ENCODE results near the gene PLIN5.
"Not testable (repeated sequence)": the region's sequence is repeated elsewhere in the genome, so short reads cannot be mapped to it uniquely, and the experiment has no call there.

The PLIN5 gene

GRCh38 chr19:4541806-4542145 lies 6.8 kb upstream of the PLIN5 start:
- DNase-seq: not testable (repeated sequence)

- no peak for DNase-seq
These were observed 6.2 kb upstream of the PLIN5 start for GRCh38 chr19:4541114-4541805.

GRCh38 chr19:4539693-4540581 lies 4.9 kb upstream of the PLIN5 start, which contains the start of gene LRG1:
TSS of gene LRG1 (minus strand) at chr19:4540036. CDS start at chr19:4540013, 23 bp downstream.
- peak; percentile 35 for DNase-seq

GRCh38 chr19:4539169-4539692 lies 4.2 kb upstream of the PLIN5 start:
- no peak for DNase-seq

- no peak for DNase-seq
These were observed 3.6 kb upstream of the PLIN5 start for GRCh38 chr19:4538601-4538954.

- DNase-seq: no peak
These were observed 3.1 kb upstream of the PLIN5 start for GRCh38 chr19:4537953-4538600.

GRCh38 chr19:4536798-4537197 lies 1.8 kb upstream of the PLIN5 start:
- no peak for DNase-seq

GRCh38 chr19:4533835-4534424 lies 1.1 kb downstream of the PLIN5 start:
- no peak for DNase-seq

- no peak for DNase-seq
These were observed 1.7 kb downstream of the PLIN5 start for GRCh38 chr19:4533334-4533733.

GRCh38 chr19:4531562-4532165 lies 3.4 kb downstream of the PLIN5 start:
- no peak for DNase-seq

GRCh38 chr19:4529924-4530522 lies 5.0 kb downstream of the PLIN5 start:
- DNase-seq: no peak

- no peak for DNase-seq
These were observed 6.2 kb downstream of the PLIN5 start for GRCh38 chr19:4528843-4529242.

- DNase-seq: not testable (repeated sequence)
These were observed 7.6 kb downstream of the PLIN5 start for GRCh38 chr19:4527377-4527776.

- DNase-seq: no peak
These were observed 9.4 kb downstream of the PLIN5 start for GRCh38 chr19:4525563-4526002.

- DNase-seq: peak; percentile 9
These were observed 10.0 kb downstream of the PLIN5 start for GRCh38 chr19:4524808-4525562.

- peak; percentile 32 for DNase-seq
These were observed 11.5 kb downstream of the PLIN5 start for GRCh38 chr19:4523306-4524110.

GRCh38 chr19:4522291-4523002 lies 12.6 kb downstream of the PLIN5 start:
- DNase-seq: no peak

GRCh38 chr19:4521888-4522242 lies 13.2 kb downstream of the PLIN5 start:
- DNase-seq: no peak

- DNase-seq: no peak
These were observed 13.7 kb downstream of the PLIN5 start for GRCh38 chr19:4521170-4521887.
